ENCODE measurements around the gene FUBP1. TPM values are rescaled to one million over a fixed set of nuclear protein-coding genes. Genes with fewer than 3 reads are reported as not detected.
"Not testable (repeated sequence)": the region's sequence is repeated elsewhere in the genome, so short reads cannot be mapped to it uniquely, and the experiment has no call there.

The FUBP1 gene
- total RNA-seq, 1 donor from 2014 or later: 128 TPM

DNA sequence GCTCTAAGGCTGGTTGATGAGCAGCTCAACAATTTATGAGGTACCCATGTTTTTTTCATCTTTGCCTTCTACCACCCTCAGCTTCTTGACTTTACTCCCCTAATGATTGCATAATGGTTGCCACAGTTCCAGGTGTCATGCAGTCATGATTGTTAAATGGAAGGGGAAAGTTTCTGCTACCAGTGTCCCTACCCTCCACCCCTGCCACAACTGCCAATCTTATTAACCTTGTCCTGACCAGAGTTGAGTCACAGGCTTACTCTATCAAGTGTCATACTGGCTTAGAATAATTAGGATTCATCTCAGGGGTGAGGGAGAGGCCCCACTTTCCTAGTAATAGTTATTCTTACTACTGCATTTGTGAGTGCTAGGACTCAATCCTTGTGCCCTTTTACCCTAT, 7.9 kb upstream of the FUBP1 start:
- Histone ChIP-seq H3K27me3 (ENCODE audit: insufficient read depth, low read length) (no peaks in the 10 kb centered on the region), H3K4me3 (ENCODE audit: insufficient read depth, low read depth, low read length) (no peak overlapping the region), H3K27ac (ENCODE audit: low read depth, low read length) (no peak overlapping the region), H3K4me2 (ENCODE audit: low read length) (no peak overlapping the region), H2AFZ (ENCODE audit: low read depth, low read length) (no peak overlapping the region), H3K9me3 (ENCODE audit: insufficient read depth, low read depth, low read length) (no peaks in the 10 kb centered on the region), H3K79me2 (ENCODE audit: insufficient read depth, low read length) (peaks cover 89% of the 10 kb centered on the region), H4K20me1 (ENCODE audit: insufficient read depth, low read length) (peaks cover 39% of the 10 kb centered on the region), H3K4me1 (ENCODE audit: insufficient read depth, low read length) (no peaks in the 10 kb centered on the region), H3K36me3 (ENCODE audit: insufficient read depth, low read length) (no peaks in the 10 kb centered on the region), H3K9ac (ENCODE audit: low read length) (no peak overlapping the region)
- Mint-ChIP-seq H3K9me3 (ENCODE audit: unreplicated experiment) (no peaks in the 10 kb centered on the region), H3K36me3 (ENCODE audit: low read depth, unreplicated experiment) (peaks cover 7% of the 10 kb centered on the region), H3K4me1 (ENCODE audit: low read depth, unreplicated experiment) (peaks cover 6% of the 10 kb centered on the region), H3K4me3 (ENCODE audit: unreplicated experiment) (no peak overlapping the region), H3K27ac (ENCODE audit: unreplicated experiment) (no peak overlapping the region), H3K27me3 (ENCODE audit: low read depth, unreplicated experiment) (no peaks in the 10 kb centered on the region)
- FAIRE-seq (no peak), DNase-seq (ENCODE audit: low read depth) (no peak)
- TF ChIP-seq, protein P1, sequence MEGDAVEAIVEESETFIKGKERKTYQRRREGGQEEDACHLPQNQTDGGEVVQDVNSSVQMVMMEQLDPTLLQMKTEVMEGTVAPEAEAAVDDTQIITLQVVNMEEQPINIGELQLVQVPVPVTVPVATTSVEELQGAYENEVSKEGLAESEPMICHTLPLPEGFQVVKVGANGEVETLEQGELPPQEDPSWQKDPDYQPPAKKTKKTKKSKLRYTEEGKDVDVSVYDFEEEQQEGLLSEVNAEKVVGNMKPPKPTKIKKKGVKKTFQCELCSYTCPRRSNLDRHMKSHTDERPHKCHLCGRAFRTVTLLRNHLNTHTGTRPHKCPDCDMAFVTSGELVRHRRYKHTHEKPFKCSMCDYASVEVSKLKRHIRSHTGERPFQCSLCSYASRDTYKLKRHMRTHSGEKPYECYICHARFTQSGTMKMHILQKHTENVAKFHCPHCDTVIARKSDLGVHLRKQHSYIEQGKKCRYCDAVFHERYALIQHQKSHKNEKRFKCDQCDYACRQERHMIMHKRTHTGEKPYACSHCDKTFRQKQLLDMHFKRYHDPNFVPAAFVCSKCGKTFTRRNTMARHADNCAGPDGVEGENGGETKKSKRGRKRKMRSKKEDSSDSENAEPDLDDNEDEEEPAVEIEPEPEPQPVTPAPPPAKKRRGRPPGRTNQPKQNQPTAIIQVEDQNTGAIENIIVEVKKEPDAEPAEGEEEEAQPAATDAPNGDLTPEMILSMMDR (IDR thresholded peaks at IDR 0.05; ENCODE audit: insufficient read depth, low read depth, low read length): no peak
- TF ChIP-seq EZH2 (IDR thresholded peaks at IDR 0.05; ENCODE audit: insufficient read depth, low read length): no peak

DNA sequence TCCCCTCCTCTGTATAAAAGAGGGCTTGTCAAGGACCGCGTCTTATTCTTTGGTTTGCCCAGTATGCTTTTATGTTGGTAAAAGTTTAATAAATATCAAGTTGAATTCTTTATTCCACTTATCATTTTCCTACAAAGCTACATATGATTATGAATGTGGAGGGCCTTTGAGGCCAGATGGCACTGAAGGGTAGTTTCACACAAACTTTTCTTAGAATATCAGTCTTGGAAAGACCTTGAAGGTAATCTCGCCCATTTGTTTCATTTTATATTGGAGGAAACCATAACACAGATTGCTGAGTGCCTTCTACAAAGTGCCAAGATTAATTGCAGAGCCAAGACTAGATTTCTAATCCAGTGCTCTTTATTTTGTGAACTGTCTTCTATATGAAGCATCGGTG, 5.8 kb upstream of the FUBP1 start:
- H3K27ac Mint-ChIP-seq (ENCODE audit: unreplicated experiment): no peak overlapping the region
- Histone ChIP-seq H3K36me3 (ENCODE audit: insufficient read depth, low read length) (no peaks in the 10 kb centered on the region), H3K9ac (ENCODE audit: low read length) (no peak overlapping the region), H3K4me1 (ENCODE audit: insufficient read depth, low read length) (no peaks in the 10 kb centered on the region), H4K20me1 (ENCODE audit: insufficient read depth, low read length) (peaks cover 22% of the 10 kb centered on the region), H3K27ac (ENCODE audit: low read depth, low read length) (no peak overlapping the region), H3K4me2 (ENCODE audit: low read length) (no peak overlapping the region), H3K9me3 (ENCODE audit: insufficient read depth, low read depth, low read length) (no peaks in the 10 kb centered on the region), H3K27me3 (ENCODE audit: insufficient read depth, low read length) (no peaks in the 10 kb centered on the region), H2AFZ (ENCODE audit: low read depth, low read length) (no peak overlapping the region), H3K4me3 (ENCODE audit: insufficient read depth, low read depth, low read length) (no peak overlapping the region), H3K79me2 (ENCODE audit: insufficient read depth, low read length) (peaks cover 89% of the 10 kb centered on the region)
- no peak overlapping the region for H3K4me3 Mint-ChIP-seq (ENCODE audit: unreplicated experiment)
- no peak for TF ChIP-seq EZH2 (IDR thresholded peaks at IDR 0.05; ENCODE audit: insufficient read depth, low read length)
- H3K4me1 Mint-ChIP-seq (ENCODE audit: low read depth, unreplicated experiment): peaks cover 8% of the 10 kb centered on the region
- H3K9me3 Mint-ChIP-seq (ENCODE audit: unreplicated experiment): no peaks in the 10 kb centered on the region
- H3K36me3 Mint-ChIP-seq (ENCODE audit: low read depth, unreplicated experiment): peaks cover 5% of the 10 kb centered on the region
- no peak for FAIRE-seq
- DNase-seq (ENCODE audit: low read depth): no peak
- no peaks in the 10 kb centered on the region for H3K27me3 Mint-ChIP-seq (ENCODE audit: low read depth, unreplicated experiment)

DNA sequence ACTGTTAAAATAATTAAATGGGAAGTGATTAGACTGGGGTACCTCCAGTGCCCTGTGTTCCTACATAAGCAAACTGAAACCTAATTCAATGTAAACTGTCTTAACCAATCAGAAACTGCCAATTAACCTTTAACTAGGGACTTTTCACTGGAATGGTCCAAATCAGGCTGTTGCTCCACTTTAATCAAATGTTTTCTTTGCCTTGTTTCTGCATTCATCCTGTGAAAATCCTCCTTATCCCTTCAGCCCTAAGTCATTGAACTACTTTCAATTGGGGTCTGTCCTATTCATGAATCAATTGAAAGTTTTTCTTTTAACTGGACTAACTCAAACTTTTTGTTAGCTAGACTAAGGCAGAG, 5.1 kb upstream of the FUBP1 start:
- Histone ChIP-seq H3K36me3 (ENCODE audit: insufficient read depth, low read length) (no peaks in the 10 kb centered on the region), H3K27ac (ENCODE audit: low read depth, low read length) (no peak overlapping the region), H3K79me2 (ENCODE audit: insufficient read depth, low read length) (peaks cover 87% of the 10 kb centered on the region), H3K9me3 (ENCODE audit: insufficient read depth, low read depth, low read length) (no peaks in the 10 kb centered on the region), H3K27me3 (ENCODE audit: insufficient read depth, low read length) (no peaks in the 10 kb centered on the region), H3K4me1 (ENCODE audit: insufficient read depth, low read length) (no peaks in the 10 kb centered on the region), H3K4me3 (ENCODE audit: insufficient read depth, low read depth, low read length) (no peak overlapping the region), H4K20me1 (ENCODE audit: insufficient read depth, low read length) (peaks cover 19% of the 10 kb centered on the region), H3K4me2 (ENCODE audit: low read length) (no peak overlapping the region), H2AFZ (ENCODE audit: low read depth, low read length) (no peak overlapping the region), H3K9ac (ENCODE audit: low read length) (no peak overlapping the region)
- FAIRE-seq: no peak
- Mint-ChIP-seq H3K4me1 (ENCODE audit: low read depth, unreplicated experiment) (peaks cover 8% of the 10 kb centered on the region), H3K4me3 (ENCODE audit: unreplicated experiment) (no peak overlapping the region), H3K27me3 (ENCODE audit: low read depth, unreplicated experiment) (no peaks in the 10 kb centered on the region), H3K36me3 (ENCODE audit: low read depth, unreplicated experiment) (peaks cover 5% of the 10 kb centered on the region), H3K9me3 (ENCODE audit: unreplicated experiment) (no peaks in the 10 kb centered on the region), H3K27ac (ENCODE audit: unreplicated experiment) (no peak overlapping the region)
- no peak for DNase-seq (ENCODE audit: low read depth)
- no peak for TF ChIP-seq EZH2 (IDR thresholded peaks at IDR 0.05; ENCODE audit: insufficient read depth, low read length)
- TF ChIP-seq, protein P1 (IDR thresholded peaks at IDR 0.05; ENCODE audit: insufficient read depth, low read depth, low read length): no peak

DNA sequence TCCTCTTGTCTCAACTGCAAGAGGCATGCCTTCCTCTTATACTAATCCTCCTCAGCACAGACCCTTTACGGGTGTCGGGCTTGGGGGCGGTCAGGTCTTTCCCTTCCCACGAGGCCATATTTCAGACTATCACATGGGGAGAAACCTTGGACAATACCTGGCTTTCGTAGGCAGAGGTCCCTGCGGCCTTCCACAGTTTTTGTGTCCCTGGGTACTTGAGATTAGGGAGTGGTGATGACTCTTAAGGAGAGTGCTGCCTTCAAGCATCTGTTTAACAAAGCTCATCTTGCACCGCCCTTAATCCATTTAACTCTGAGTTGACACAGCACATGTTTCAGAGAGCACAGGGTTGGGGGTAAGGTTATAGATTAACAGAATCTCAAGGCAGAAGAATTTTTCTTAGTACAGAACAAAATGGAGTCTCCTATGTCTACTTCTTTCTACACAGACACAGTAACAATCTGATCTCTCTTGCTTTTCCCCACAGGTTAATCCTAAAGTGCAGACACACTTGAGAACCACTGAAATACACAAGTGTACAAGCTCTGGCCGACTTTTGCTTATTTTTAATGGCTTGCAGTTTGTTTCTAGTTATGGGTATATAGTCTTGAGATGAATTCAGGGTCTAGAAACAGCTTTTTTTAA, 4.6 kb upstream of the FUBP1 start:
- not testable (repeated sequence) for H3K4me1 ChIP-seq (ENCODE audit: insufficient read depth, low read length); H3K9me3 Mint-ChIP-seq (ENCODE audit: unreplicated experiment); H3K4me3 ChIP-seq (ENCODE audit: insufficient read depth, low read depth, low read length); FAIRE-seq; H3K9ac ChIP-seq (ENCODE audit: low read length); H3K27me3 ChIP-seq (ENCODE audit: insufficient read depth, low read length); H3K4me1 Mint-ChIP-seq (ENCODE audit: low read depth, unreplicated experiment); H3K27ac Mint-ChIP-seq (ENCODE audit: unreplicated experiment); H3K36me3 ChIP-seq (ENCODE audit: insufficient read depth, low read length); H3K4me2 ChIP-seq (ENCODE audit: low read length); H3K36me3 Mint-ChIP-seq (ENCODE audit: low read depth, unreplicated experiment); H2AFZ ChIP-seq (ENCODE audit: low read depth, low read length); H3K4me3 Mint-ChIP-seq (ENCODE audit: unreplicated experiment); DNase-seq (ENCODE audit: low read depth); H3K9me3 ChIP-seq (ENCODE audit: insufficient read depth, low read depth, low read length); H3K27ac ChIP-seq (ENCODE audit: low read depth, low read length); H3K27me3 Mint-ChIP-seq (ENCODE audit: low read depth, unreplicated experiment)
- peaks cover 17% of the 10 kb centered on the region for H4K20me1 ChIP-seq (ENCODE audit: insufficient read depth, low read length)
- H3K79me2 ChIP-seq (ENCODE audit: insufficient read depth, low read length): peaks cover 86% of the 10 kb centered on the region
